ENCODE measurements around the gene SOS1.
"Not testable (repeated sequence)": the region's sequence is repeated elsewhere in the genome, so short reads cannot be mapped to it uniquely, and the experiment has no call there.

Gene SOS1

GRCh38 chr2:39099870-39100728, 20.8 kb downstream of the SOS1 start:
- DNase-seq, result peak in 1 of 5 donors; percentile 41

GRCh38 chr2:39099310-39099869, 21.5 kb downstream of the SOS1 start:
- DNase-seq, result no peak

DNA sequence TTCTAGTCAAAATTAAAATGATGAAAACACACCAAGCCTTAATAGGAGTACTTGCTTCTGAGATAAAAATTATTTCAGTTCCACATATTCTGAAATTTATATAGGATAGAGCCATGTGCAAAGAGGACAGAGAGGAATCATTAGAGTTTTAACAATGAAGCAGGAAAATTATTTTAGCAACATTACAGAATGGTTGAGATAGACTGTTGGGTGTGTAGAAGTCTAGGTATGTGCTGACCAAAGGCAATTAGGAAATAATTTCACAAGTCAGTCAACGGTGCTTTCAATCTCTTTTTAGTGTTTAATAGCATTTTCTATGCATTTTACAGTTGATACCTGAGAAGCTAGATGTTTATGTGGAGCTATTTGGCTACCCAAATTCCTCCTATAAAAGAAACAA, 25.2 kb downstream of the SOS1 start:
- DNase-seq, result no peak

- DNase-seq, result peak in 1 of 5 donors; percentile 42
These were observed 26.0 kb downstream of the SOS1 start for GRCh38 chr2:39094717-39095363.

GRCh38 chr2:39093218-39093898, 27.5 kb downstream of the SOS1 start:
- no peak for DNase-seq

GRCh38 chr2:39091543-39091942, 29.3 kb downstream of the SOS1 start:
- DNase-seq, result no peak

GRCh38 chr2:39091063-39091462, 29.8 kb downstream of the SOS1 start:
- DNase-seq, result no peak

GRCh38 chr2:39080152-39080551, 40.7 kb downstream of the SOS1 start:
- no peak for DNase-seq

DNA sequence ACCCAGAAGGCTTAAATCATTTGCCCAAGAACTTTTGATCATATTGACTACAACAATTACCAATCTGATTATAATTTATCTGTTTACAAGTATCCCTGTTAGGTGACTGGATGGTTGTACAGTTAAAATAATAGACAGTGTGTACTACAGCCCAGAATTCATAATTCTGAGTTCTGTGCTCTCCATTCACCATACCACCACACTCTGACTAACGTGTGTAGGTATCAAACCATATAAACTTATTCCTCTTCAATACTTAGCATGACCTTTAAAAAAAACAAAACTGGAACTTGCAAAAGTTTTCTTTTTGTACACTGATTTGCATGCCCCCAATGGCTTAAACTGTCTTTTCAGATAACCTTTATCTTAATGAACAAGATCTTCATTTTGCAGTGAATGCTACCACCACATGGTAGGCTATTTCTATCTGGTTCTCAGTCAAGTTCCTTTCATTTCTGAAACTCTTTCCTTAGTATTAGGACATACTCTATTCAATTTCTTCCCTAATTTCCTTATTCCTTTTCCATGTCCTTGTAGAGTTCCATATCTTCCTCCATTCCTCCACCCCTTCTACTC, 50.9 kb downstream of the SOS1 start:
- DNase-seq, result no peak

DNA sequence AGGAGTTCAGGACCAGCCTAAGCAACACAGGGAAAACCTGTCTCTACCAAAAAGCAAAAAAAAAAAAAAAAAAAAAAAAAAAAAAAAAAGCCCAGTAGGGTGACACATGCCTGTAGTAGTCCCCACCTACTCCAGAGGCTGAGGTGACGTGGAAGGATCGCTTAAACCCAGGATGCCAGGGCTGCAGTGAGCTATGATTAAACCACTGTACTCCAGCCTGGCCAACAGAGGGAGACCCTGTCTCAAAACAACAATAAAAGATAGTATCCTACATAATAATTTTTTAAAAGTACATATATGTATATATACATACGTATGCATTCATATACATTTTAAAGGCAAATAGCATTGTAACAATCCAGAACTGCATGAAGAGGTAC, 51.7 kb downstream of the SOS1 start:
- DNase-seq, result peak in 1 of 5 donors; percentile 7

GRCh38 chr2:39068299-39069135, 52.3 kb downstream of the SOS1 start:
- no peak for DNase-seq

DNA sequence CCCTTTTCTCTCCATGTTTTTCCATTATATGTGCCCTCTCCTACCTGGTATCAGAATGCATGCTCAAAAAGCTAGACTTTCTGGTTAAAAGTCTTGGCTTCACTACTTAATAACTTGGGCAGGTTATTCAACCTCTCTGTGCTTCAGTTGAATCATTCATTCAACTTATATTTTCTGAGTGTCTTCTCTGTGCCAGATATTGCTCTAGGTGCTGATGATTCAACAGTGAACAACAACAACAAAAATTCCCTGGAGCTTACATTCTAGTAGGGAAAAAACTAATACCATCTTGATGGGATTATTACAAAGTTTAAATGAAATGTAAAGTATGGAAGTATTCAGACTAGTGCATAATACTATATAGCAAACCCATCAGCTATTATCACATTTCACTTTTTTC, 55.2 kb downstream of the SOS1 start:
- DNase-seq, result no peak

DNA sequence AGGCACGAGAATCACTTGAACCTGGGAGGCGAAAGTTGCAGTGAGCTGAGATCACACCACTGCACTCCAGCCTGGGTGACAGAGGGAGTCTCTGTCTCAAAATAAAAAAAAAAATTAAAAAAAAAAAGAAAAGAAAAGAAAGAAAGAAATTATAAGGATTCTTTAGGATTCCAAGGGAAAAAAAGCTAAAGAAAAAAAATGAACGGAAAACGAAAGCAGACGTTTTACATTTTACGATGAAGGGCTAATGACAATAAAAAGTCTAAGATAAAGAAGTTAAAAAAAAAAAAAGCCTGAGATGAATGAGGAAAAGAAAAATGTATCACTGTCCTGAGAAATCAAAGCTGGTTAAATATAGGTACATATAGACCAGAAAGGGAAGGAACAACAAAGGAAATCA, 58.5 kb downstream of the SOS1 start:
- no peak for DNase-seq

DNA sequence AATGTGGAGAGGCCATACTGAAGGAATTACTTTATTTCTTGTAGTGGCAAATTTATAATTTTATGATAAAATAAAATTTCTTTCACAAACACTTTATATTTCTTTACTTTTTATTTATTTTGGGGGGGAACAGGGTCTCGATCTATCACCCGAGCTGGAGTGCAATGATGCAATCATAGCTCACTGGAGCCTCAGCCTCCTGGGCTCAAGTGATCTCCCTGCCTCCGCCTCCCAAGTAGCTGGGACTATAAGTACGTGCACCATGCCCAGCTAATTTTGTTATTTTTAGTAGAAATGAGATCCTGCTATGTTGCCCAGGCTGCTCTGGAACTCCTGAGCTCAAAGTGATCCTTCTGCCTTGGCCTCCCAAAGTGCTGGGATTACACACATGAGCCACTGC, 59.6 kb downstream of the SOS1 start:
- no peak for DNase-seq

DNA sequence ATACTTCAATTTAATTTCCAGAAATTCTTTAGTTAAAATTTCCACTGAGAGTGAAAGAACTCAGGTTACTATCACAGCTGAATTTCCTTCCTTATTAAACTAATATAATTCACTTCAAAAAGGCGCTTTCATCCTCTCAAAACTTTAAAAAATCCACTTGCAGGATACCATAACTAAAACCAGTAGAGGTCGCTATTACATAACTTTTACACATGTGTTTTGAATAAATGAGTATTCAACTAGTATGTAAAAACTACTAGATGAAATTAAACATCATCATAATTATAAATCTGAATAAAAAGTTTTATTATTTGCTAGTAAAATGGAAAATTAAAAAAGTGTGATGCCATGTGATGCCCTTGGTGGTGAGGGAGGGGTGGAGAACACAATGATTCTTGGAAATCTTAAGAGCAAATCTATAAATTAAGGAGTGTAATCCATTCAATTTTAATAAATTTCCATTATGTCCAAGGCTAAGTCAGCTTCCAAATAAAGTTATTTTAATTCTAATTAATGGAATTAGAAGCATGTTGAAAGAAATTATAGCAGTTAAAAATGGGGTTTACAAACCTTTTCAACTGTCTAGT, 61.4 kb downstream of the SOS1 start:
- peak in 1 of 5 donors; percentile 55 for DNase-seq

DNA sequence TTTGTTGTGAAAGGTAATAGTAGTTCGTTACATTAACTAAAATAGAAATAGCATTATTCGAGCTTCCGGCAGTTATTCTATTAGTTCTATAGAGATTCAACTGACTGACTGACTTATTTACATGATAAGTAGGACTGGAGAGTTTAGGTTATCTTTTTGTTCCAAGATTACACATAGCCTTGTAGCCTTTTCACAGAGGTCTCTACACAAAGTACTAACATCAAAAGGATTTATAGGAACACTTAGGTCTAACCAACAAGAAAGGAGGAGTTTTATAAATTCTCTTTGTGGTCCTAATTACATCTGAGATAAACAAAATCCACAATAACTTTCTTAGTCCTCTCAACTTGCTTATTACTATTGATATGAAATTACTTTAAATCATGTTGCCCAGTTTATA, 62.8 kb downstream of the SOS1 start:
- no peak for DNase-seq

DNA sequence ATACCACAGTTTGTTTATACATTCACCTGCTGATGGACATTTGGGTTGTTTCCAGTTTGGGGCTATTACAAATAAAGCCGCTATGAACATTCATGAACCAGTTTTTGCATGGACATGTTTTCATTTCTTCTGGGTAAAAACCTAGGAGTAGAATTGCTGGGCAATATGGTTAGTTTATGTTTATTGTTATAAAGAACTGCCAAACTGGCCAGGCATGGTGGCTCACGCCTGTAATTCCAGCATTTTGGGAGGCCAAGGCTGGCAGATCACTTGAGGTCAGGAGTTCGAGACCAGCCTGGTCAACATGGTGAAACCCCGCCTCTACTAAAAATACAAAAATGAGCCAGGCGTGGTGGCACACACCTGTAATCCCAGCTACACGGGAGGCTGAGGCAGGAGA, 68.2 kb downstream of the SOS1 start:
- DNase-seq, result not testable (repeated sequence)

GRCh38 chr2:39050109-39050508, 70.7 kb downstream of the SOS1 start:
- DNase-seq, result no peak

DNA sequence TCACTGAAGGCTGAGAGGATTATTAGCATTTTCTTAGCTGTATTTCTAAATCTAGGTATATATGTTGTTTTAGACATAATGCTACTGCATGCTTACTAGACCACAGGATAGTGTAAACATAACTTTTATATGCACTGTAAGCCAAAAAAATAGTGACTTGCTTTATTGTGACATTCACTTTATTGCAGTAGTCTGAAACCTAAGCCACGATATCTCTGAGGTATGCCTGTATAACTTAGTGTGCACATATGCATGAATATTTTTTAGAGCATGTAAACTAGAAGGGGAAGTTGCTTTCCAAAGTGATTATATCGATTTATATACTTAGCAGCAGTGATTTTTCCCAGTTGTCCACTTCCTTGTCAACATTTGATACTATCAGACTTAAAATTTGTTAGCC, 81.8 kb downstream of the SOS1 start:
- DNase-seq, result no peak

DNA sequence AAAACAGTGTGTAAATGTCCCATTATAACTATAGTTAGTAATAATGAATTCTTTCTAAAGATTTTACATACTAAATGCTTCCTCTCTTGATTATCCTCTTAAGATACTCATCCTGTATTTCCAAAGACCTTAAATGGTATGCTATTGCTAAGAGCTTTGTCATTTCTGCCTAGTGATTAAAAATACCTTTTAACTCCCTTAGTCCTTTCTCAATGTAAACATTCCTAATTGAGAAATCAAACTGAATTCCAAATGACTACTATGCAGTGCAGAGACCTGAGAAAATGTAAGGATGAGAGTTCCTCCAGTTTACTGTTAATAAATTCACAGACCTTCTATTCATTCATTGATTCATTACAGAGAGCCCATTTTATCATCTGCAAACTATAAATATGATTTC, 86.9 kb downstream of the SOS1 start:
- DNase-seq, result no peak

- DNase-seq, result no peak
These were observed 93.4 kb downstream of the SOS1 start for GRCh38 chr2:39027421-39027820.

GRCh38 chr2:39024833-39025232, 96.0 kb downstream of the SOS1 start:
- DNase-seq, result no peak

Data from T-helper 1 cell (primary cell).